Endothelial cell of umbilical vein (primary cell): ENCODE measurements around the gene EYS. TPM values are rescaled to one million over a fixed set of nuclear protein-coding genes. Genes with fewer than 3 reads are reported as not detected.

Source experiments
- BruUV-seq: library from RNA; stranded (reverse); fragments of 400-500 nt; replicated peaks from 2 replicates; lab custom pipeline; 2021; lab: Mats Ljungman, UMichigan
- CTCF ChIA-PET: fragments of 300-600, 350-600 bp; sonication (Branson Sonifier 250); formaldehyde crosslinking; loops from one replicate; lab custom pipeline; 2021; ENCODE audit warnings: antibody characterized with exemption, inconsistent platforms; lab: Charles Lee
- POLR2A ChIA-PET: fragments of 300-600, 350-600 bp; sonication (Branson Sonifier 250); formaldehyde crosslinking; loops from one replicate; lab custom pipeline; 2021; ENCODE audit warnings: antibody characterized with exemption, inconsistent platforms; lab: Charles Lee
- DNase-seq: peaks from one replicate; pipeline ENCODE4 v3.0.0-alpha.2; 2011; ENCODE audit warnings: low read depth, low spot score
- FAIRE-seq: peaks from 2 replicates; lab custom pipeline; 2011; peaks lifted over from hg19 to GRCh38; lab: Jason Lieb, UNC
- H2AFZ ChIP-seq: 2 replicates; pipeline ENCODE4 v1.6.0; 2012; ENCODE audit warnings: low read depth, low read length, control low read depth, inconsistent platforms
- H3K27ac ChIP-seq: 2 replicates; pipeline ENCODE4 v1.5.1; 2011; ENCODE audit warnings: low read depth, mild to moderate bottlenecking, control low read depth, low read length, moderate library complexity; ENCODE audit not compliant: insufficient read depth
- H3K27me3 ChIP-seq, 2 experiments: 2 replicates each; pipeline versions ENCODE4 v1.6.0 to v1.6.1; 2011; ENCODE audit warnings: low read length in 2 of 2, mixed read lengths in 1 of 2; ENCODE audit not compliant: control insufficient read depth in 2 of 2, insufficient read depth in 2 of 2
- H3K36me3 ChIP-seq, 2 experiments: 2 replicates in 1 of 2; 3 replicates in 1 of 2; pipeline ENCODE4 v1.5.1; 2011; ENCODE audit warnings: low read length in 2 of 2, mild to moderate bottlenecking in 1 of 2, moderate library complexity in 1 of 2; ENCODE audit not compliant: control insufficient read depth in 2 of 2, insufficient read depth in 2 of 2; ENCODE audit errors: extremely low read depth in 1 of 2
- H3K4me1 ChIP-seq: 3 replicates; pipeline ENCODE4 v1.5.1; 2011; ENCODE audit warnings: mild to moderate bottlenecking, low read length; ENCODE audit not compliant: control insufficient read depth, insufficient read depth; ENCODE audit errors: extremely low read depth
- H3K4me2 ChIP-seq: 2 replicates; pipeline ENCODE4 v1.6.1; 2011; ENCODE audit warnings: low read length, control low read depth, mixed read lengths; ENCODE audit not compliant: insufficient read depth
- H3K4me3 ChIP-seq, 3 experiments: fragments of 200-600 bp in 1 of 3; sonication (generic), shearing (Covaris generic) in 1 of 3; replicated peaks in 1 of 3; 2 replicates each; pipeline ENCODE4 v1.5.1; 2011 to 2016; ENCODE audit warnings: control low read depth in 3 of 3, low read length in 3 of 3, mild to moderate bottlenecking in 2 of 3, inconsistent platforms in 1 of 3, low read depth in 1 of 3, moderate library complexity in 1 of 3; ENCODE audit not compliant: insufficient read depth in 1 of 3
- H3K79me2 ChIP-seq: 2 replicates; pipeline ENCODE4 v1.6.0; 2012; ENCODE audit warnings: low read length, inconsistent platforms; ENCODE audit not compliant: control insufficient read depth, insufficient read depth
- H3K9ac ChIP-seq: replicated peaks from 2 replicates; pipeline ENCODE3; 2011; ENCODE audit warnings: low read length, control low read depth; ENCODE audit not compliant: insufficient read depth; ENCODE audit errors: extremely low read depth
- H3K9me1 ChIP-seq: replicated peaks from 3 replicates; pipeline ENCODE4 v1.6.0; 2011; ENCODE audit warnings: mild to moderate bottlenecking, low read length; ENCODE audit not compliant: control insufficient read depth, insufficient read depth; ENCODE audit errors: extremely low read depth
- H3K9me3 ChIP-seq: replicated peaks from 2 replicates; pipeline ENCODE4 v1.5.1; 2012; ENCODE audit warnings: low read length, inconsistent platforms; ENCODE audit not compliant: control insufficient read depth, insufficient read depth
- H4K20me1 ChIP-seq: replicated peaks from 2 replicates; pipeline ENCODE3; 2011; ENCODE audit warnings: mild to moderate bottlenecking, low read length; ENCODE audit not compliant: control insufficient read depth, insufficient read depth; ENCODE audit errors: extremely low read depth
- CTCF ChIP-seq, 2 donors: IDR thresholded peaks; 1 replicate in 1 of 2; 2 replicates in 1 of 2; pipeline ENCODE4 v1.5.1; 2011; ENCODE audit warnings: low read length in 2 of 2, mild to moderate bottlenecking in 2 of 2, moderate library complexity in 2 of 2, control low read depth in 1 of 2, inconsistent platforms in 1 of 2, low read depth in 1 of 2; ENCODE audit not compliant: insufficient read depth in 1 of 2; ENCODE audit errors: extremely low read depth in 1 of 2
- EZH2 ChIP-seq: IDR thresholded peaks from 2 replicates; pipeline ENCODE4 v1.6.1; 2012; ENCODE audit warnings: borderline replicate concordance, low read depth, mild to moderate bottlenecking, moderate library complexity, low read length, inconsistent platforms; ENCODE audit not compliant: severe bottlenecking
- FOS ChIP-seq: IDR thresholded peaks from 2 replicates; pipeline ENCODE4 v1.6.1; 2011; ENCODE audit warnings: mild to moderate bottlenecking, low read length, moderate library complexity, borderline replicate concordance; ENCODE audit not compliant: insufficient read depth
- GATA2 ChIP-seq: IDR thresholded peaks from 2 replicates; pipeline ENCODE4 v1.7.0; 2011; ENCODE audit warnings: low read depth, mild to moderate bottlenecking, moderate library complexity, mixed read lengths, low read length; ENCODE audit not compliant: insufficient read length, insufficient read depth
- JUN ChIP-seq: IDR thresholded peaks from 2 replicates; pipeline ENCODE4 v1.6.1; 2011; ENCODE audit warnings: borderline replicate concordance, low read depth; ENCODE audit not compliant: insufficient read length, insufficient read depth
- MAX ChIP-seq: IDR thresholded peaks from 2 replicates; pipeline ENCODE4 v1.6.1; 2011; ENCODE audit not compliant: insufficient read depth, insufficient read length
- MYC ChIP-seq: IDR thresholded peaks from one replicate; pipeline ENCODE4 v1.6.1; 2011; ENCODE audit warnings: mild to moderate bottlenecking, low read depth, low read length
- POLR2A ChIP-seq: IDR thresholded peaks from 2 replicates; pipeline ENCODE4 v1.6.1; 2012; ENCODE audit warnings: low read depth, mild to moderate bottlenecking, control low read depth, low read length
- POLR2AphosphoS5 ChIP-seq: IDR thresholded peaks from 2 replicates; pipeline ENCODE4 v1.6.1; 2012; ENCODE audit warnings: low read depth, mild to moderate bottlenecking, control low read depth, low read length, moderate library complexity; ENCODE audit not compliant: insufficient read depth
- dilution Hi-C: fragments of 300-500 bp; cut with MboI; formaldehyde crosslinking; loops from one replicate; pipeline ENCODE4 v1.15.0; 2019; ENCODE audit warnings: low sequenced_read_pairs; ENCODE audit not compliant: extremely low pct_ligation_motif_present
- intact Hi-C: fragments of 100-400 bp; cut with micrococcal nuclease; formaldehyde crosslinking; loops from one replicate; pipeline ENCODE4 v1.10.0; 2022
- polyA plus RNA-seq, 4 experiments: library from polyadenylated mRNA; depleted of rRNA in 3 of 4; stranded (reverse) in 3 of 4; unstranded in 1 of 4; fragments of >200 nt; gene quantifications; 2 replicates each; pipeline versions ENCODE4 v1.2.1 to v1.2.3, GENCODE V29; 2011 to 2012; ENCODE audit warnings: missing spikeins in 1 of 4
- total RNA-seq: library from RNA; stranded (reverse); gene quantifications from 2 replicates; pipeline ENCODE4 v1.2.3, GENCODE V29; 2021

The EYS gene
- total and polyA plus RNA-seq, 2 donors (not counting 3 experiments of a cell fraction or from before 2014, with no cell fraction given): 0.01 to 0.27 TPM

DNA sequence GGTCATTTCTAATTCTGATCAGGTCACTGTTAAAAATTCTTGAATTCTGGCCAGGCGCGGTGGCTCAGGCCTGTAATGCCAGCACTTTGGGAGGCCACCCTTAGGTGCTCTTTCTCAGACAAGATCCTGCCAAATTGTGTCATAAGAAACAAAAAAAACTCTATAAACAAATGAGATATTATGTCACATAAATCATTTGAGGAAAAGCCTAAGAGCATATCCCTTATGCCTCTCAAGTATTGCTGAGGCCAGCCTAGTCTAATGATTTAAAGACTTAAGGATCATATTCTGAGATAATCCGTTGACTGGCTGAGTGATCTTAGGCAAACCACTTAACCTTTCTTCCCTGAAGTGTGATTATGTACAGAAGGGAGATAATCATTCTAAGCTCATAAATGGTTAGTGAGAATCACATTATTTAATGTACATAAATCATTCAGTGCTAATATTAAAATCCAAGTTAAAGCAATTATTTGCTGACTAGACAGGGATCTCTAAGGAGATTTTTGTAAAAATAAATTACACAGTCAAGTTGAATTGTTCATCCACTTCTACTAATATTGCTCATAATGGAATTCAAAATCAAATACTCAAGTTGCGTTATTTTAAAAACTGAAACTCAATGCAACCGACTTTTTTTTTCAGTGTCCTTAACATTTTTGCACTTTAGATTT, 1706.1 kb downstream of the EYS start:
- DNase-seq (no peak), FAIRE-seq (no peak)
- H3K9me1 ChIP-seq: no peaks in the 10 kb centered on the region
- TF ChIP-seq EZH2: no peak
- TF ChIP-seq POLR2A: no peak
- TF ChIP-seq GATA2: no peak
- no peak for TF ChIP-seq JUN
- no peak for TF ChIP-seq FOS
- TF ChIP-seq MAX: no peak
- TF ChIP-seq MYC: no peak
- no peak for TF ChIP-seq POLR2AphosphoS5
- TF ChIP-seq CTCF (IDR thresholded peaks at IDR 0.05; ENCODE audit: extremely low read depth in 1 of 2, insufficient read depth in 1 of 2, low read depth in 1 of 2, low read length in 2 of 2): no peak
- H3K27me3 ChIP-seq: no peaks in the 10 kb centered on the region
- H3K9me3 ChIP-seq: no peaks in the 10 kb centered on the region
- POLR2A ChIA-PET: no interaction called here
- no peak overlapping the region for H2AFZ ChIP-seq
- no peaks in the 10 kb centered on the region for H3K4me1 ChIP-seq
- CTCF ChIA-PET: no interaction called here
- H3K36me3 ChIP-seq: no peaks in the 10 kb centered on the region
- H3K9ac ChIP-seq: no peak overlapping the region
- dilution Hi-C loops (no loop called here), intact Hi-C loops (no loop called here)
- BruUV-seq: no TSS peak
- H3K79me2 ChIP-seq: no peaks in the 10 kb centered on the region
- H3K4me2 ChIP-seq: no peak overlapping the region
- no peak overlapping the region for H3K4me3 ChIP-seq
- H3K27ac ChIP-seq: no peak overlapping the region
- no peaks in the 10 kb centered on the region for H4K20me1 ChIP-seq
